22Rv1 (cell line): ENCODE data around the gene UNC13B.

Experiments used
- H3K27ac ChIP-seq: fragments of 450-650 bp; 2 replicates; pipeline ENCODE4 v1.5.1; 2017
- CTCF ChIP-seq: fragments of 450-650 bp; IDR thresholded peaks from 2 replicates; pipeline ENCODE4 v1.5.1; 2017; ENCODE audit warnings: mild to moderate bottlenecking
- ZFX ChIP-seq: fragments of 450-650 bp; IDR thresholded peaks from 2 replicates; pipeline ENCODE4 v1.6.1; 2017; ENCODE audit warnings: antibody characterized with exemption, borderline replicate concordance

UNC13B gene

DNA sequence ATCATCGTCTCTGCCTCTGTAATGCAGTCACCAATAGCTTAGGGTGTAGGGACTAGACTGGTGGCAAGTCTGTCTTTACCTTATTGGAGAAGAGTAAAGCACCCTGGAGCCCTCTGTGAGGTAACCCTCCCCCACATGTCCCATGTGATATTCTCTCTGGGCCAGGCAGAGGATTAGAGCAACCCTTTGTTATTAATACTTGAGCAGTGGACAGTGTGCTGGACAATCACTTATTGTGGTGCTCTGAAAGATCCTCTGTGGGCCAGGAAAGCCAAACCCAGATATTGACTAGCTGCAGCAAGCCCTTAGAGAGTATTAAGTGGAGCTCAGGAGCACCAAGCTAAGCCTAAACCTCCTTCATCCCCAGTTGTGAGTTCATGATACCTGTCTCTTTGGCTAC lies 188.4 kb downstream of the UNC13B start:
- no peak for TF ChIP-seq ZFX
- TF ChIP-seq CTCF, result no peak
- no peak overlapping the region for H3K27ac ChIP-seq

DNA sequence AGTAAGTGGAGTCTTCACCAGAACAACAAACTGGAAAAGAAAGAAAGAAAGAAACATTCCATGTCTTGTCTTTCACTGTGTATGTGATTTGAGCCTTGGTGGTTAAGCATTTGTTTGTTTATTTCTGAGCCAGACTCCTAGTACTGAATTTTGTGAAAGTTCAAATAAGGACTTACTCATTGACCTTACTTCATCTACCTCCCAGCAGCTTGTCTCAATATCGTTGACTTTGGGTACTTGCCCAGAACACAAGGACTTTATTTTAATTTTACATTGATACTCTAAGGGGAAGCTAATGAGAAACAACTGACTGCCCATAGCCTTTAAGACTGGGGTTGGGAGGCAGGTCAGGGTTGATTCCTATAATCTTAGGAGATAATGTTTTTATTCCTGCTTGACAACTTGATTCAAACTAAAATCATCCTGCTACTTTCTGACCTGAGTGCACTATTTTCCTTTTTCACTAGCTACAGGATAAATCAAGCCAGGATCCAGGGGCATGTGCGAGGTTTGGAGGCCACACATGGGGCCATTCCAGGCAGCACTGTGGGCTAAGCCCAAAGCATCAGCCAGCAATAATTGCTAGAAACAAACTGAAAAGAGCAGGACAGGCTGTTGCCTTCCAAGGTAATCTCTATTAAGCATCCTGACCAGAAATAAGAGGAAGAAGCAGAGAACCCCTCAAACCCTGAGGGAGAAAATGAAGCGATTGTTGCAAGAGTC lies 189.2 kb downstream of the UNC13B start:
- H3K27ac ChIP-seq, result no peak overlapping the region
- no peak for TF ChIP-seq ZFX
- no peak for TF ChIP-seq CTCF

DNA sequence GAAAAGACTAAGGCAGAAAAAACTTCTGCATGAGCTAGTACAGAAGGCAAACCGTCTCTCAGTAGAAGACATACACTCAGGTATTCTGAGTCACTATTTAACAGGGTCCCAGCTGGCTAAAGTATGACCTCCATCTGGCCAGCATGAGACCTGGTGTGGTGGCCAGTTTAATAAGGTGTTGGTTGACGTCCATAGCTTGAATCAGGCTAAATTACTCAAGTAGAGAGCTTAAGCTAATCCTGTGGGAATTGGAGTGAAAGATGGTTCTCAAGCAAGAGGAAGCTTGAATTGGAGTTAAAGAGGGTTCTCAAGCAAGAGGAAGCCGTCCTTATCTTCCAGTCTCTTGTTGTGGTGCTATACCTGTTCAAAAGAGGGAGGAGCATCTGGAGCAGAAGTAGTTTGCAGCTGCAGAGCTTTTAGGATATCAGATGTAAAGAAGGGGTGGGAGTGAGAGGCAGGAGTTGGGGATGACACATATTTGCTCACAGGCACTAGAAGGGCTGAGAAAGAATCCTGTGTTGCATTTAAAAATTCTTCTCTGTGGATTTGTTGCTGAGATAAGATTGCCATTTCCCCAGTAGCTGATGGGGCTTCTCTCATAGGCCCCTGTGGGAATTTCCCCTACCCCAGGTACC lies 192.0 kb downstream of the UNC13B start:
- TF ChIP-seq CTCF, result no peak
- TF ChIP-seq ZFX, result no peak
- no peak overlapping the region for H3K27ac ChIP-seq

DNA sequence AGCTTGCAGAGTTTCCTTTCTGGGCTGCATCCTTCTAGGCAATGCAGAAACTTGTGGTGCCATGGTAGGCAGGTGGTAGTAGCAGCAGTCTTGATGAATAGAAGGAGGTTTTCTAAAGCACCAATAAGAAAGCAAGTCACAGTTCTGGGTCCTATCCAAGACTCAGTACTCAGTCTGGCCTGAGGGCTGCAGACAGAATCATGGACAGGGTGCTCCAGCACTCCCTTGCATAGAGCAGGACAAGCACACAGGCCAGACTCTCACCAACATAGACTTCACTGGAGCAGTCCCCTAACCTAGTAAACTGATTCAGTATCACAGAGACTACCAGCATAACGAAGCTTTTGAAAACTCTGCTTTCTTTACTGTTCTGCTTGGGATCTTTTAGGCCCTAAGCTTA lies 194.1 kb downstream of the UNC13B start:
- TF ChIP-seq ZFX (no peak), CTCF (no peak)
- H3K27ac ChIP-seq, result peak overlapping the region; percentile 16; the same call in 1 of the 2 replicates

DNA sequence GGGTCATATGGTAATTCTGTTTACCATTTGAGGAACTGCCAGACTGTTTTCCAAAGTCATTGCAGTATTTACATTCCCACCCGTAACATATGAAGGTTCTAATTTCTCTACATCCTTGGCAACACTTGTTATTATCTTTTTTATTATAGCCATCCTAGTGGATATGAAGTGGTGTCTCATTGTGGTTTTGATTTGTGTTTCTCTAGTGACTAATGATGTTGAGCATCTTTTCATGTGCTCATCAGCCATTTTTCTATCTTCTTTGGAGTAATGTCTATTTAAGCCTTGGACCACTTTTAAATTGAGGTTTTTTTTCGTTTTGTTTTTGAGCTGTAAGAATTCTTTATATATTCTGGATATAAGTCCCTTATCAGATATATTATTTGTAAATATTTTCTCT lies 195.3 kb downstream of the UNC13B start:
- H3K27ac ChIP-seq, result no peak overlapping the region
- TF ChIP-seq ZFX (no peak), CTCF (no peak)

GRCh38 chr9:35357826-35358225 lies 196.0 kb downstream of the UNC13B start:
- TF ChIP-seq ZFX (no peak), CTCF (no peak)
- no peak overlapping the region for H3K27ac ChIP-seq
